HL-60 (cell line): ENCODE measurements around the gene DDI2.

Experiments used
- CTCF ChIP-seq: IDR thresholded peaks from one replicate; pipeline ENCODE4 v1.5.1; 2011; ENCODE audit warnings: low read length, control low read depth, inconsistent platforms; ENCODE audit not compliant: insufficient read depth
- GABPA ChIP-seq: IDR thresholded peaks from 2 replicates; pipeline ENCODE4 v1.6.1; 2012; ENCODE audit warnings: low read depth
- POLR2AphosphoS5 ChIP-seq: IDR thresholded peaks from 2 replicates; pipeline ENCODE4 v1.6.1; 2012; ENCODE audit warnings: low read depth
- REST ChIP-seq: IDR thresholded peaks from 2 replicates; pipeline ENCODE4 v1.6.1; 2012; ENCODE audit warnings: low read depth; ENCODE audit not compliant: insufficient replicate concordance

GRCh38 chr1:15609631-15610030 is 7.6 kb upstream of the DDI2 start:
- TF ChIP-seq POLR2AphosphoS5 (no peak), CTCF (no peak), REST (no peak), GABPA (no peak)
